GM11168 (cell line): ENCODE results near the gene ACAD11.
"Not testable (repeated sequence)": the region's sequence is repeated elsewhere in the genome, so short reads cannot be mapped to it uniquely, and the experiment has no call there.

Experiments
- in situ Hi-C: fragments of 300-500 bp; cut with MboI; formaldehyde crosslinking; loops from one replicate; pipeline ENCODE4 v1.12.0; 2022; ENCODE audit warnings: low sequenced_read_pairs; ENCODE audit not compliant: unreplicated experiment

Gene ACAD11

DNA sequence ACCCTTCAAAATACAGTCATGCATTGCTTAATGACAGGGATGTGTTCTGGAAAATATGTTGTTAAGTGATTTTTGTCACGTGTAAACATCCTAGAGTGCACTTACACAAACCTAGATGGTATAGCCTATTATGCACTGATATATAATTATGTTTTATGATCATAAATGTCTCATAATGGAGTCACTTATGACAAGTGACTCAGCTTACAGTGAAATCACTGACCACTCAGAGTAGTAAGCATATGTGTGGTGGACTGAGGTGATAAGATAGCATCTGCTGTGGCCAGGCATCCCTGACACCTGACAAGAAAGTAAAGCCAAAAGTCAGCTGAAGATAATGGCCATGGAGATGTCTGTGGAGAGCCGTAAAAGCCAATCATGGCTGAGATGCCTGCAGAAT lies 5.4 kb downstream of the ACAD11 start:
- in situ Hi-C loops = no loop called here

DNA sequence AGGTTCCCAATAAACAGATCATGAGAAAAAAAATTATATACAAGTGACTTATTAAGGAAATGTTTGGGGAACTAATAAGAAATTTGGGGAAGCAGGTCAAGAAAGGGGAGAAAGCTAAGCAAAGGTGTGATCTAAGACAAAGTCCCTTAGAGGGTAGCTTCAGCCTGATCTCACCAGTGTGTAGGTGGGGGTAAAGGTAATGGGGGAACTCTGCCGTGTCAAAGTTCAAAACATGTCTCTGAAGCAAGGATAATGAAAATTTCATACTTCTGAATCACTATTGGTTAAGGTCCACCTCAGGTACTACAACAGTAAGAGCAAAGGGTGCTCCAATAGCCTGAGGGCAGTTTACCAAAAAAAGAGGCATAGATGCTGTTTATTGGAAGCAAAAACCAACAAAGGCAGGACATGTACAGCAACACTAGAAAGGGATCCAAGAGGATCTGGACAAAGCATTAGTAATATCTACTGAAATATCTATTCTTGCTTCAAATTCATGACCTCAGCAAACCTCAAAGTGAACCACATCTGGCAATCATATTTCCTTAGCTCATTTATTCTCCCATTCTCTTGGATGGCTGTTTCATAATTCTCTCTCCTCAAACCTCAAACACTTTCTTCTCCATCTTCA lies 6.9 kb downstream of the ACAD11 start:
- in situ Hi-C loops = no loop called here

GRCh38 chr3:132650153-132650552 lies 9.5 kb downstream of the ACAD11 start:
- in situ Hi-C loops = no loop called here

- in situ Hi-C loops = loop anchor here (5.0 kb wide), 1 partner anchor 108 kb away; no protein-coding TSS in a partner anchor
Measured at GRCh38 chr3:132645058-132645457, 14.6 kb downstream of the ACAD11 start.

- in situ Hi-C loops = no loop called here
Measured at GRCh38 chr3:132643366-132643765, 16.2 kb downstream of the ACAD11 start.

- in situ Hi-C loops = no loop called here
Measured at GRCh38 chr3:132642539-132642847, 17.1 kb downstream of the ACAD11 start.

DNA sequence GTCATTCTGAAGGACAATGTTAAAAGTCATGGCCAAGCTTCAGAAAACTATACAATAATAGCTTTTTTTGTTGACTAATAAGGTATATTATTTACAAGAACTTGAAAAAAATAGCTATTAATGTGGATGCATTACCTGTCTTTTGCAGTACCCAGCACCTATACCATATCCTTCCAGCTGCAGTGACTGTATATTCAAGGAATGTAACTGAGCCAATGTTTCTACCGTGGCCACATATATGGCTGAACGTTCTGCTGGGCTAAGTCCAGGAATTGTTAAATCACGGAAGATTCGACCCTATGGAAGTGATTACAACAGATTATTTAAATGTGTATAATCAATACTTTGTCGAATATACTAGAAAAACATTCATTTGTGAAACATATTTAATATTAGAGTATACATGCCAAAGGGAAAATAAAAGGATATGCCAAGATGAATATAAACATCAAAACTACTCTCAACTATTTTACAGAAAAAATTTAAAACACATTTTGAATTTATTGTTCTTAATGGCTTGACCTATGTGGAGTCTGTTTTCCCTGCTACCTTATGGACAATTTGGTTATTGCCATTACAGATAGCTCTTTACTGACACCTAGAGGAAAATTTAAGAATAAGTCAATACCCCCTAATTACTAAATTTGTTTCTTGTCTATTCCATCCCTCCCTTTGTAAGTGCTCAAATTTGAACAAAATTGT lies 17.6 kb downstream of the ACAD11 start:
- in situ Hi-C loops = no loop called here

DNA sequence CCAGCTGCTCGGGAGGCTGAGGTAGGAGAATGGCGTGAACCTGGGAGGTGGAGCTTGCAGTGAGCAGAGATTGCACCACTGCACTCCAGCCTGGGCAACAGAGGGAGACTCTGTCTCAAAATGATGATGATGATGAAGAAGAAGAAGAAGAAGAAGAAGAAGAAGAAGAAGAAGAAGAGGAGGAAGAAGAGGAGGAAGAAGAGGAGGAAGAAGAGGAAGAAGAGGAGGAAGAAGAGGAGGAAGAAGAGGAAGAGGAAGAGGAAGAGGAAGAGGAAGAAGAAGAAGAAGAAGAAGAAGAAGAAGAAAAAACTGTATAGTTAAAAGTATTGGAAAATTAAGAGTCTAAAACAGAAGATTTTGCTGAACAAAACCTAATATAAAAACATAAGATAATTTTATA lies 18.2 kb downstream of the ACAD11 start:
- in situ Hi-C loops = not testable (repeated sequence)

DNA sequence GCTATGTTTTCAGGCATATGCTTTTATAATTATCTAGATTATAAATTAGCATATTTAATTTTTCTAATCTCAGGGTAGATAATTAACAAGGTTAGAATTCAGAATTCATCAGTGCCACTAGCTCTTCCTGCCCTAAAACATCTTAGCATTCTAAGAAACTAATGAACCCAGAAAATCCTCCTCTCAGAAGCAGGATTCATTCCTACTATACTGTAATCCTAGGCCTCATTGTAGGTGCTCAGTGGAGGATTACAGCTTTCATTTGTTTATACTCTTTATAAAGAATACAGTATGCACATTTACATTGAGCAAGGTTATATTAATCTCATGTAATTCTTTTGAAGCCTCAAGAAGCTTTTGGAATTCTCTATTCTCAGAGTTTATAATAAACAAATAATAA lies 20.9 kb downstream of the ACAD11 start:
- in situ Hi-C loops = no loop called here

DNA sequence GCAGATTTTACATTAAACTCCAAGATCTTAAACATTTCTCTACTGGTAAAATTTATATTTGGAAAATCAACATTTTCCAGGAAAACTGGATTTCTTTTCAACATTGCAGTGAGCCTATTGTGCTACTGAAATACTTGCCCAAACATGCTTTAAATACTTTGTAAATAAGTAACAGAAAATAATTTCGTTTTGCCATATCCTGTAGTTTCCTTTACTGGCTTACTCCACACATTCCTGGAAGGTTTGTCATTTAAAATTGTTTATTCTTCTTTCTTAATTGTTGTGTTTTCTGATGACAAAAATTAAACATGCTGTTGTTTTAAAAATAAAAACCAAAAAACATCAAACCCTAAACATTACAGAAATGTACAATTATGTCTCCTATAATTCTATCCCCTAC lies 22.0 kb downstream of the ACAD11 start:
- in situ Hi-C loops = no loop called here

GRCh38 chr3:132635052-132635451 lies 24.6 kb downstream of the ACAD11 start:
- in situ Hi-C loops = no loop called here

DNA sequence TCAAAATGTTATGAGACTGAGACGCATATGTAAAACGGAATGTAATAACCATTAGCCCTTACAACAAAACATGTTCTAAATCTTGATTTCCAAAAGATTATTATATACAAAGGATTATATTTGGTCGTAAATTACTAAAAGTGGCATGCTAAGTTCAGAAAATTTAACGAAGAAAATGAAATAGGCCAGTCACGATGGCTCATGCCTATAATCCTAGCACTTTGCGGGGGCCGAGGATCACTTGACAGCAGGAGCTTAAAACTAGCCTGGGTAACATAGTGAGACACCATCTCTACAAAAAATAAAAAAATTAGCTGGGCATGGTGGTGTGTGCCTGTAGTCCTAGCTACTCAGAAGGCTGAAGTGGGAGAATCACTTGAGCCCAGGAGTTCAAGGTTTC lies 29.0 kb downstream of the ACAD11 start:
- in situ Hi-C loops = no loop called here

GRCh38 chr3:132629928-132630327 lies 29.7 kb downstream of the ACAD11 start:
- in situ Hi-C loops = no loop called here

DNA sequence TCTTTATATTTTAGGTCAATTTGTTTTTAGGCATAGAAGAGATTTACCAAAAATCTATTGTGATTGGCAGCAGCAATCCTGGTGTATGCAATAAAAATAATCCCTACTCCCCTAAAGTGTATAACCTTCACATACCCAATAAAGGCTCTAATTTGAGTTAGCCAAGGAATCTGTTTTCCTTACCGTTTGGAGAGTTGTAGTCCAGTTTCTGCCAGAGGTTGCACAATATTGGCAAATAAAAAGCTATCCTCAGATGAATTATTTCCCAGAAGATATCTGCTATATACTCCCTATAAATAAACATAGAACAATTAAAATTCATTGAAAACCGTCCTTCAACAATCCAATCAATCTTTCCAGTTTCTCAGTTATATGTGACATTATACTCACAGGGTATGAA lies 31.5 kb downstream of the ACAD11 start:
- in situ Hi-C loops = no loop called here

GRCh38 chr3:132626955-132627354 lies 32.7 kb downstream of the ACAD11 start:
- in situ Hi-C loops = no loop called here

GRCh38 chr3:132625613-132626012 lies 34.0 kb downstream of the ACAD11 start:
- in situ Hi-C loops = no loop called here

GRCh38 chr3:132624790-132625189 lies 34.8 kb downstream of the ACAD11 start:
- in situ Hi-C loops = no loop called here

DNA sequence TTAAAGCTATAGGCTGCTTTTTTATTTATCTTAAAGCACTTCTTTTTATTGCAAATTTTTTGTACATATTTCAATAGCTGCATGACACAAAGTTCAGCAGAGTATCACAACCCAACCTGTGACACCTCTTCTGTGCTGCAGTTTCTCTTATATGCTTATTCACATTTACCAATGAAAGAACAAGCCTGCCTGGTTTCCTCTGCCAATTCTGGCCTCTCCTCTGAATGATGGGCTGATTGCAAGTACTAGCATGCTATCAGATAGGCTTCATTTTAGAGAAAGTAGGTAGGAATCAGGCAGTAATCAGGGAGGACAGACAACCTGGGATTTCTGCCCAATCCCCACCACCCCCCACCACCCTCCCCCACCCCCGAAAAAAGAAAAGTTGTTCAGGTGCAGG lies 36.0 kb downstream of the ACAD11 start:
- in situ Hi-C loops = no loop called here

DNA sequence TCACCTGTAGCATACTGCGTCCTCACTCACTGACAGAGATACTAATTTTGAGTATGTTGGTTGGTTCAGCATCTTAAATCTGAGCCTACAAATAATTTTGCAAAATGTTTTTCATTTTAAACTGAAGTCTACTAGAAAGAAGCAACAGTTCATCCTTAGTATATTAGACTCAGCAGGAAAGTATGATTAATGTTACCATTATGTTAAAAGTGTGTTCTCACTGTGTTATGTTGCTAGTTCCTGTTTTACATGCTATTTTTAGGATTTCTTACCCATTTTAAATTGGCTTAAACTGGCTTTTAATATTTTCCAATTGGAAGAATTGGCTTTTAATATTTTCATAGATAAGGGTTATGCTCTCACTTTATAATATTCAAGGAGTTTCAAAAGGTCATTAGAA lies 36.8 kb downstream of the ACAD11 start:
- in situ Hi-C loops = no loop called here

GRCh38 chr3:132622148-132622547 lies 37.5 kb downstream of the ACAD11 start:
- in situ Hi-C loops = no loop called here

- in situ Hi-C loops = no loop called here
Measured at GRCh38 chr3:132616780-132617179, 42.8 kb downstream of the ACAD11 start.

GRCh38 chr3:132615881-132616280 lies 43.7 kb downstream of the ACAD11 start:
- in situ Hi-C loops = no loop called here
